Glomerular endothelial cell (primary cell): Measurements from ENCODE around the gene PPP5C. TPM values are rescaled to one million over a fixed set of nuclear protein-coding genes. Genes with fewer than 3 reads are reported as not detected.
"Not testable (repeated sequence)": the region's sequence is repeated elsewhere in the genome, so short reads cannot be mapped to it uniquely, and the experiment has no call there.

Experiments
- DNase-seq: peaks from one replicate; pipeline ENCODE4 v3.0.0-alpha.2; 2011; ENCODE audit warnings: low read depth, low spot score; ENCODE audit errors: extremely low read depth
- total RNA-seq: library from RNA; depleted of rRNA; stranded (reverse); fragments of >200 nt; gene quantifications from 2 replicates; pipeline ENCODE4 v1.2.3, GENCODE V29; 2015

PPP5C gene
- total RNA-seq, 1 donor from 2014 or later, result 118 TPM

DNA sequence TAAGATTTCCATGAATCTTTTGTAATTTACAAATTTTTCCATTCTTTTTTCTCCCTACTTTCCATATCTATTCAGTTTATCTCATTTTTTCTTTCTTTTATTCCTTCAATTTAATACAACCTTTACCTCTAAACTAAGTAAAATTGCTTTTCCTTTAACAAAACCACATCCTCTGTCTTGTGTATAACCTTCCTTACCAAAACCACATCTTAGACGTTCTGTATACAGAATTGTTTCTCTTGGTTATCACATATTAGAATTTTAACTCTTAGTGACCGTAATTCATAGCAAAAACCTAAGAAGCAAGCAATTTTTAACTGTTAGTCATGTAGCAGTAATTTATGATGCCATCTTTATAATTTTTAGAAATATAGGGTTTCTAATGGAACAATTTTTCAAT is 15.0 kb downstream of the PPP5C start:
- no peak for DNase-seq

DNA sequence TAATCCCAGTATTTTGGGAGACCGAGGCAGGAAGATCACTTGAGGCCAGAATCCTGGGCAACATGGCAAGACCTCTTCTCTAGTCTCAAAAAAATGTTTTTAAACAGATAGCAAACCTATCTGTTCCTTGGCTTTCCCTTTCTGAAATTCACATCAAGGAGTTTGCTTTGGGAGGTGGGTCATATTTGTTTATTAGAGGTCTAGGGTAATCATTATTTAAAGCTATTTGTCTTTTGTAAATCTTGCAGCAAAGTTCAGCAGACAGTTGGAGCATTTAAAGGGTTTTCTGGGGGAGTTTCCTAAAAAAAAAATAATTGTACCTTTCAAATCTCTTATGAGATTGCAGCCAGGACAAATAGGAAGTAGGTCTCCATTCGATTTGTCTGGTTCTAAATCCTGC is 17.5 kb downstream of the PPP5C start:
- DNase-seq, result no peak

DNA sequence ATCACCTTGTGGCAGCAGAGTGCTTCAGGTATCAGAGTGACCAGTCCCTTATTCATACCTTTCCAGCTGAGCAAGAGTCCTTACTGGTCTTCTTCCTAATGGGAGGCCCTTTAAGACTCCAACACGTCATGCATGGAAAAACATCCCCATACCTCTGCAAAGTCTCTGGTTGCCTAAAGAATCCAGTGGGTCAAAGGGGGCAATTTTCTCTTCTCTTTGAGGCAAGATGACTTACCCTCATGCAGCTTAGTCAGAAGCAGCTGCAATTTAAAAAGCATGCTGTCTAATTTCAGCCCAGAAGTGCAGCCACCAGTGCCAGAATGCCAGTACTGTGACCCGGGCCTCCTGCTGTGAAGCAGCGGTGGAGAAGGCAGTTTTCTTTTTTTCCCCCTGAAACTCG is 18.7 kb downstream of the PPP5C start:
- no peak for DNase-seq

DNA sequence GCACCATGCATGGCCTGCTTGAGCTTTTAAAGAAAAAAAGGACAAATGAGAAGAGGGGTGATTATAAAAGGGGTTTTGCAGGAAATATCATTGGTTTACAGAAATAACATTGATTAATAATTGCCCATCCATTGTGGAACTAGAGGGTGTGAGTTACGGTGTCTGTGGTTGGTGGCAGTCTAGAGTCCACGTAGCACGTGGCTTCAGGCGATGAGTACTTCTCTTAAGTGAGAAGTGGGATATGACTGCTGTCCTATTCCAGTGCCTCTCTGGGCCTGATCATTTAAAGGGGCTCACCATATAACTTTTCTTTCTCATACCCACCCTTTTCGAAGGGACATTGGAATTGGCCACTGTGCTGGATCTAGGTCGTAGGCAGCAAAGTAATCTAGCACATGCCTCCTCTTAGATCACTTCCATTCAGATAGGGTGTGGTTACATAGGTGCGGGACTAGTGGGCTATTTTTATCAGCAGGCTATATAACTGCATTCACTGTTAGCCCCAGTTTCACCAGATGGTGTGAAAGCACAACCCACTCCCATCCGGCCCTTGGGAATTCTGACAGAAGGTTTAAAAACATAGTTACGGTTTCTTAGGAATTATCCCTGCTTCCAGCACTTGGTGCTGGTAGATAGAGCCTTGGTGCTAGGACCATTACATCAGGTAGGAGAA is 19.9 kb downstream of the PPP5C start:
- no peak for DNase-seq

DNA sequence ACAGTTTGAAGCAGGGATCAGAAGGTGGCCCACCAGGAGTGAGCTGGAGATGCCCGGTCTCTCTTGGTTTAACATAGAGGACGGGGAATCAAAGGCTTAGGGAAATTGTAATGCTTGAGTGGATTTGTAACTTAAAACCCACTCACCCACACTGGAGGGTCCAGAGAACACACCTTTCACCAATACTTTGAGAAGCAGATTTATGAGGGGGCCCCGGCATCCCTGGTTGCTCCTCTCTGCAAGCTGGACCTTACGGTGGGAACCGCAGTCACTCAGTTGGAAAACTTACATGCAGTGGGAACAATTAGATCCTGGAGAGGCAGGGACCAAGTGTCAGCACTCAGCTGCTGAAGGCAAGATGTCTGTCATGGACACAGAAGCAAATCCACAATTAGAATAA is 20.5 kb downstream of the PPP5C start:
- no peak for DNase-seq

DNA sequence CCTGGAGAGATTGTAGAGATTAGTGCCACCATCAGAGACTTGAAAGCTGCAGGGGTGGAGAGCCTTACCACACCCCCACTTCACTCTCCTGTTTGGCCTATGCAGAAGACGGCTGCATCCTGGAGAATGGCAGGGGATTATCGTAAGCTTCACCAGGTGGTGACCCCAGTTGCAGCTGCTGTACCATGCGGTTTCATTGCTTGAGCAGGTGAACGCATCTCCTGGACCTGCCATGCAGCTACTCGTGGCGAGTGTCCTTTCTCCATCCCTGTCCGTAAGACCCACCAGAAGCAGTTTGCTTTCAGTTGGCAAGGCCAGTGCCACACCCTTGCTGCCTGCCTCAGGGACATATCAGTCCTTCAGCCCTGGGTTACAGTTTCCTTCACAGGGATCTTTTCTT is 21.2 kb downstream of the PPP5C start:
- DNase-seq, result no peak

DNA sequence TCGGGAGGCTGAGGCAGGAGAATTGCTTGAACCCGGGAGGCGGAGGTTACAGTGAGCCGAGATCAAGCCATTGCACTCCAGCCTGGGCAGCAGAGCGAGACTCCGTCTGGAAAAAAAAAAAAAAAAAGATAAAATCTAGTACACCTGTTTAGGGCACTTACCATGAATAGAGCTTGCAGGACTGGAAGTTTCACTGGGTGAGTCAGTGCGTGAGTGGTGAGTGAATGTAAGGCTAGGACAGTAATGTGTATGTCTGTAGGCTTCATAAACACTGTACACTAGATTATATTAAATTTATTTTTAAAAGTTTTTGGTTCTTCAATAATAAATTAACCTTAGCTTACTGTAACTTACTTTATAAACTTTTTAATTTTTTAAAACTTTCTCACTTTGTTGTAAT is 22.9 kb downstream of the PPP5C start:
- DNase-seq, result no peak

DNA sequence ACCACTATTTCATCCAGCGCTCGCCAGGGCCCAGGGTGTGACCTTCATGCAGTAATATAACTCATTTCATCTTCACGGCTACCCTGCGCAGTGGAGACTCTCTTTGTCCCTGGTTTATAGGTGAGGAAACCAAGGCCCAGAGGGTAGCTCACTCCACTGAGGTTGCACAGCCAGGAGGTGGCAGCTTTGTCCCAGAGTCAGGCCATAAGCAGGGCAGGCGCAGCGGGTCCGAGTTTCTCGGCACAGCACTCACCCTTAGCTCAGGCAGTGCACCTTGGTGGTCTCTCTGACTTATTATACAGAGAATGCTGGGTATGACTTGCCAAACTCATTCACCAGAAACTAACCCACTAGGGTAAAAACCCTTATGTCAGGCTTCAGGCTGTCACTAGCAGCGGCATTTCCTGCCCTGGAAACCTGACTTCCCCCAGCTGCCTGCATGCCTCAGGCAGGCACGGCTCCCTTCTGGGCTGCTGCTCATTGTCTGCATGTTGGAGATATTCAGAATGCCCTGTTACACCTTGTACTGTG is 24.5 kb downstream of the PPP5C start:
- DNase-seq, result no peak

DNA sequence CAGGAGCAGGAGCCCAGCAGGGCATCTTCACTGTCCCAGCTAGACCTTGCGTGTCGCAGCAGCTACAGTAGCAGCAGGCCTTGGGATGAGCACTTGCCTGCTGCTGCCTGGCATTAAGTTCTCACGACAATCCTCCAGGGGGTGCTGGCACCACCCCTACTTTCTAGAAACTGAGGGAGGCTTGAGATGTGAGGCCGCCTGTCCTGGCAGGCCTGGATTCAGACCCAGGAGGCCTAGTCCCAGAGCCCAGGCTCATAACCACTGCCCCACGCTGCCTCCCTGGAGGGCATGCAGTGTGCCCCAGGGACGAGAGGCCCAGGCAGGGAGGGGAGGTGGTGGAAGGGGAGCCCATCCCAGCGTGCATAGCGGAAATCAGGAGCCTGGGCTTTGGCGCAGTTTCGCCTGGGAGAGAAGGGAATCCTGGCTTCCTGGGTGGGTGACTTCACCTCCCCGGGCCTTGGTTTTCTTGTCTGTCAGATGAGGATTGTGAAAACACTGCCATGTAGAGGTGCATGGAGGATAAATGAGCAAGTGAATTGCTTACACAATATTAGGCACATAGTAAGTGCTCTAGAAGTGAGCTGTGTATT is 26.1 kb downstream of the PPP5C start:
- no peak for DNase-seq

DNA sequence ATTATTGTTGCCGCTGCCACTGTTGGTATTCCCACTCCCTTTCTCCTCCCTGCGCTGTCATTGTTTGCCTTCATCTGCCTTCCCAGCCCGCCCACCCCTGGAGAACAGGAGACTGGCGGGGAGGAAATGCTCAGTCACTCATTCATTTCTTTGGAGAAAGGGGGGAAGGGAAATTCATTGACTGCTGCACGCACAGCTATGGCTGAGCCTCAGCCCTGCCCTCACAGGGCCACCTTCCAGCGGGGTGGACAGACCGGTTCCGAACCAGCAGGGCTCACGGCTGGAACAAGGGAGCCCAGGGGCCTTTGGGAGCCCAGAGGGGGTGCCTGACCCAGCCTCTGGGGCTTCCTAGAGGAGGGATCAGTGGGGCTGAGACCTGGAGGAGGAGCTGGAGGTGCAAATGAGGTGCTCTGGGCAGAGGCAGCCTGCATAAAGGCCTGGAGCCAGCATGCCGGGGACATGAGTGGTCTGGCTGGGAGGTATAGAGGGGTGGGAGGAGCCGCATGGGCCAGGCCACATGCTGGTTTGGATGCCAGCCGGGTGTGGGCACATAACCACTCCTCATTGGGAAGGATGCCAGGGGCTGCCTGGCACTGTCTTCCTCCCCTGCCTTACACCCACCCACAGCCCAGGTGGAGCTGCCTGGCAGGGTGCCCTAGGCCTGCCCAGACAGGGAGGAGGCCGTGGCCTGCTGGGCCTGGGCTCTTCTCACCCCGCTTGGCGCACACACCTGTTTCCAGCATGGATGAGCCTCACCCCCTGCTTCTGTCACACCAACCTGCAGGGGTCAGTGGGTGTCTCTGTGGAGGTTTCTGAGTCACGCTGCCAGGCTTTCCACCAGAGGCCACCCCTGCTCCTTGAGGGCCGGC is 26.8 kb downstream of the PPP5C start:
- no peak for DNase-seq

DNA sequence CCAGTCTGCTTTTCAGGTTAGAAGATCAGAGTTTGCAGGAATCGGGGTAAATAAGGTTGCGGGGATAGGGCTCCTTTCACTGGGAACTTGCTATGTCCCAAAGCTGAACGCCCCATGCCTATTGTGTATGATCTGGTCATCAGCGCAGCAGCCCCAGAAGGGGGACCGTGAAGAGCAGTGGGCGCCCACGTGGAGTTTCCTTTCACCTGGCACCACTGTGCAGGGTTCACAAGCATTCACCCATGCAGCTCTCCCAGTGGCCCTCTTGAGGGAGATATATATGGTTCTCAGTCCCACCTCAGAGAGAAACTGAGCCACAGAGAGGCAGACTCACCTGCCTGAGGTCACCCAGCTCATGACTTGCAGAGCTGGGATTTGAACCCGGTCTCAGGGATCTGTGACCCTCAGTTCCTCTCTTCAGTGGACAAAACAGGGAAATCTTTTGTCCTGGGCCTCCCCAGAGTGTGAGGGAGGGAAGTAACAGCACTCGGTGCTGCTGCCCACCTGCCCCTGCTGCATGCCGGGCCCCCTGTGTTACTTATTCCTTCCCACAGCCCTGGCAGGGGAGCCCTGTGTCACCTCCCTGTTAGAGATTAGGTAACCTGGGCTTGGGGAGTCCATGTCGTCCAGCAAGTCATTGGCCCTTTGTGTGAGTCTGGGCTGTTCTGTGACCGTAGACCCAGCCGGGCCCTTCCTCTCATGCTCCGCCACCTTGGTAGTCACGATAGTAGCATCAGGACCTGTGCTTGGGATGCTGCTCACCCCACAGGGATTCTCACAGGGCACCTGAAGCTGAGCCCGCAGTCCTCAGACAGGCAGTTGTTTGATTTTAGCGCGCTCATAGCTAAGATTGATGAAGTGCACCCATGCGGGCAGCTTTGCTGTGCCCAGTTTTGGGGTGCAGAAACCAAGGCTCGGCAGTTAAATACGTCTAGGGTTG is 27.9 kb downstream of the PPP5C start:
- no peak for DNase-seq

DNA sequence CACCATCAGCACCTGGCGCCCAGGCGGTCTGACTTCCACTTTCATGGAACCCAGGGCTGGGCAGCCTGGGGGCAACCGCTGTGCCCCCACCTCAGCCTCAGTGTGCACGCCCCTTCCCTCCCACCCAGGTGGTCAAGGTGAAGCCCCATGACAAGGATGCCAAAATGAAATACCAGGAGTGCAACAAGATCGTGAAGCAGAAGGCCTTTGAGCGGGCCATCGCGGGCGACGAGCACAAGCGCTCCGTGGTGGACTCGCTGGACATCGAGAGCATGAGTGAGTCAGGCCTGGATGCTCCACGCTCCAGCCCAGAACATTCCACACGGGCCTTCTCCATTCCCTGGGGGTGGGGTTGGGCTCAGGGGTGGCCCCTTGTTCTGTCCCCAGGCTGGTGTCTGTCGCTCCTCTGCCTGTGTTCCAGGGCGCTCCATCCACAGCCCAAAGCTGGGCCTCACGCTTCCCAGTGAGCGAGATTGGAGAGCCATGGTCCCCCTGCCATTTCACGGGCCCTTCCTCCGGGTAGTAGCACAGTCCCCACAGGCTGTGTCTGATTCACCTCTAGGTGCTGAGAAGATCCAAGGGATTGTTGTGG is 28.7 kb downstream of the PPP5C start:
- not testable (repeated sequence) for DNase-seq

DNA sequence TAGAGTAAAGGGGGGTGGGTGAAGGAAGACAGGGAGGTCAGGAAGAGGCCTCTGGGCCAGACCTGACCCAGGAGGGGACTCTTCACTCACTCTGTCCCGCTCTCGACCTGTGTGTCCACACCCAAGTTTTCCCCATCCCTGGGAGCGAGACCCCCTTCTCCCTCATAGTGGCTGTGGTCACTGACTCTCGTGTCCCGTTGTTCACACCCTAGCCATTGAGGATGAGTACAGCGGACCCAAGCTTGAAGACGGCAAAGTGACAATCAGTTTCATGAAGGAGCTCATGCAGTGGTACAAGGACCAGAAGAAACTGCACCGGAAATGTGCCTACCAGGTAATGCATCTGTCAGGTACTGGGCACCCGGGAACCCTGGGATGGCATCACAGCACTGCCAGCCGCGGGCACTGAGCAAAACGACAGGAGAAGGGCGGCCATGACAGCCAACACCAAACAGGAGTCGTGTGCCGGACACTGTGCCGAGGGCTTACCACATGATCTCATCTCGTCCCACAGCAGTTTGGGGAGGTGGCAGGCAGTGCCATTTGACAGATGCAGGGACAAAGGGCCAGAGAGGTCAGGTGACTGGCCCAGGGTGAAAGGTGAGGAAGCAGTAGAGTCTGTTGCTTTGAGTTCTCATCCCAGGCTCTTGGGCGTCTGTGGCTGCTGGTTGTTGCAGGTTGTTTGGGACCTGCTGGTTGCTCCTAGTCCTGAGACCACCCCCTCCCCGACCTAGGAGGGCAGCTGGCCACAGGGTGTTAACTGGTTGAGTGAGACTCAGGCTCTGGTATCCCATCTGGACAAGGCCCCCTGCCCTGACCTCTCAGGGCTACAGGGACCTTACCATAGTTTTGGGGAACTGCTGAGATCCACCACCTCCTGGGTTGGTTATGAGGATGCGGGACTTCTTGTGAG is 29.6 kb downstream of the PPP5C start:
- DNase-seq, result no peak

DNA sequence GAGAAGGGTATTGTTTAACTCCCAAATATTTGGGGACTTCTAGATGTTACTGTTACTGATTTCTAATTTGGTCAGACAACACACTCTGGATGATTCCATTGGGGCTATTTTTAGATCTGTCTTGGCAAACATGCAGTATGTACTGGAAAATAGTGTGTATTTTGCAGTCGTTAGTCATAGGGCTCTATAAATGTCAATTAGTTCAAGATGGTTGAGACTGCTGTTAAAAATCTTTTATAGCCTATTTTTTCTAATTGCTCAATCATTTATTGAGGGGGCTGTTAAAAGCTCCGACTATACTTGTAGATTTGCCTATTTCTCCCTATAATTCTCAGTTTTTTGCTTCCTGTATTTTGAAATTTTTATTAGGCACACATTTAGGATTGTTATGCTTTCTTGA is 31.4 kb downstream of the PPP5C start:
- no peak for DNase-seq

DNA sequence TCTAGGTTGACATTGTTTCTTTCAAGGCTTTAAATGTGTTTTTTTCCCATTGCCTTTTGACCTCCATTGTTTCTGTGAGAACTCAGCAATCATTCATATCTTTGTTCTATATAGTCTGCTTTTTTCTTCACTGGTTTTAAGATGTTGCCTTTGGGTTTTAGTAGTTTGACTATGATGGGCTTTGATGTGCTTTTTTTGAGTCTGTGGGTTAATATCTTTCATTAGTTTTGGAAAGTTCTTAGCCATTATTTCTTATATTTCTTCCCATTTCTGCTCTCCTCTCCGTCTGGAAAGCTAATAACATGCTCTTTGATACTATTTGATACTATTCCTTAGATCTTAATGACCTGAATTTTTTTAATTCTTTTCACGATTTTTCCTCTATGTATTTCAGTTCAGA is 33.8 kb downstream of the PPP5C start:
- DNase-seq, result no peak

DNA sequence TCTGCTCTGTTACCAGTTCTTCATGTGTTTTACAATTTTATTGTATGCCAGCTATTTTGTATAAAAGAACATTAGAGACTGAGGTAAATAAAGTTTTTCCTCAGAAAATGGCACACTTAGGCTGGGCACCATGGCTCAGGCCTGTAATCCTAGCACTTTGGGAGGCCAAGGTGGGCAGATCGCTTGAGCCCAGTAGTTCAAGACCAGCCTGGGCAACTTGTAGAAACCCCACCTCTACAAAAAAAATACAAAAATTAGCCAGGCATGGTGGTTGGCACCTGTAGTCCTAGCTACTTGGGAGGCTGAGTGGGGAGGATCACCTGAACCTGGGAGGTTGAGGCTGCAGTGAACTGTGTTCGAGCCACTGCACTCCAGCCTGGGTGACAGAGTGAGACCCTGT is 34.5 kb downstream of the PPP5C start:
- DNase-seq, result no peak

DNA sequence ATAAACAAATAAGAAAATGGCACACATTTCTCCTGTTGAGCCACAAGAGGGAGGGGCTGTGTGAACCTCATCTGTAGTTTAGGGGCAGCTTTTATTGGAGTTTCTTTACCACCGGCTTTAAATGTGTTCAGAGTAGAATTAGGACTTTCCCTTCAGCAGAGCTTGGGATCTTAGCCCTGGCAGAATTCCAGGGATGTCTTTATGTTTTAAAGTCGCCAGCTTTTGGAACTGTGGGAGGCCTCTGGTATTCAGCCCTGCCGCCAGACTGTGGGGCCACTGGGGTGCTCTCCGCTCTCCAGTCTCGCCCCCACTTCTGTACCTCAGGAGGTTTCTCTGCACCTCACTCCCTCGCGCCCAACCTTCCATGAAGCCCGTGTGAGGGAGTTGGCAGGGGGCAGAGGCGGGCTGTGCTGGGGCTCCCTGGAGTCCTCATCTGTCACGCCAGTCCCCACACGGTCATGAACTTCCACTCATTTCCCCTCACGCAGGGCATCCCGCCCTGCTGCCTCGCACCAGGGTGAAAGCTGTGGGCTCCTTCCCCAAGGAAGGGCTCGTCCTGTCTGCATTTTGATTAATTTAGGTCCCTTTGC is 35.0 kb downstream of the PPP5C start:
- DNase-seq, result no peak

DNA sequence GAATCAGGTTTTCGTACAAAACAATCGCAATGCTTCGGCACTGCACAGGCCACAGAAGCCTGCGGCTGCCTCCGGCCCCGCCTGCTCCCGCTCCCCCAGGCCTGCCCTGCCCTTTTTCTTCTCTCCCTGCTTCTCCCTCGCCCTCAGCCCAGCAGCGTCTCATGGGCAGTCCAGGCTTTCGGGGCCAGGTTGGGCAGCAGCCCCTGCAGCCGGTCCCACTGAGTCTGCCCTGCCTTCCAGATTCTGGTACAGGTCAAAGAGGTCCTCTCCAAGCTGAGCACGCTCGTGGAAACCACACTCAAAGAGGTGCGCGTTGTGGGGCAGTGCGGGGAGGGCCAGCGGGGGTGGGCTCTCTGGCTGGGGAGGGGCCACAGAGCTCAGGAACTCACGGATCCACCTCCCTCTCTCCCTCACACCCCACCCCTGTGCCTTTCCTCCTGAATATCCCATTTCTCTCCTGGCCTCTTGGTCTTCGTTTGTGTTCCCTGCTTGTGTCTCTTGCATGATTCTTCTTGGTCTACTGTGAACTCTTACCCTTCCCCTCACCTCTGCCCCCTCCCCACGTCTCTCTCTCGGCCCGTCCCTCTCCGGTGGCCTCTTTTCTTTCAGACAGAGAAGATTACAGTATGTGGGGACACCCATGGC is 36.4 kb downstream of the PPP5C start:
- DNase-seq, result no peak
